Epithelial cell of esophagus (primary cell): ENCODE data around the gene FASTKD3.

Experiments used
- DNase-seq: peaks from one replicate; pipeline ENCODE4 v3.0.0; 2010; ENCODE audit warnings: low read depth
- H3K4me3 ChIP-seq: 2 replicates; pipeline ENCODE4 v1.5.1; 2011; ENCODE audit warnings: mild to moderate bottlenecking, low read length, control low read depth
- TF ChIP-seq, protein P1 (sequence below): IDR thresholded peaks from 2 replicates; pipeline ENCODE4 v1.5.1; 2011; ENCODE audit warnings: low read depth, mild to moderate bottlenecking, low read length, control low read depth, inconsistent platforms; ENCODE audit not compliant: insufficient read depth; ENCODE audit errors: missing control alignments

Gene FASTKD3

DNA sequence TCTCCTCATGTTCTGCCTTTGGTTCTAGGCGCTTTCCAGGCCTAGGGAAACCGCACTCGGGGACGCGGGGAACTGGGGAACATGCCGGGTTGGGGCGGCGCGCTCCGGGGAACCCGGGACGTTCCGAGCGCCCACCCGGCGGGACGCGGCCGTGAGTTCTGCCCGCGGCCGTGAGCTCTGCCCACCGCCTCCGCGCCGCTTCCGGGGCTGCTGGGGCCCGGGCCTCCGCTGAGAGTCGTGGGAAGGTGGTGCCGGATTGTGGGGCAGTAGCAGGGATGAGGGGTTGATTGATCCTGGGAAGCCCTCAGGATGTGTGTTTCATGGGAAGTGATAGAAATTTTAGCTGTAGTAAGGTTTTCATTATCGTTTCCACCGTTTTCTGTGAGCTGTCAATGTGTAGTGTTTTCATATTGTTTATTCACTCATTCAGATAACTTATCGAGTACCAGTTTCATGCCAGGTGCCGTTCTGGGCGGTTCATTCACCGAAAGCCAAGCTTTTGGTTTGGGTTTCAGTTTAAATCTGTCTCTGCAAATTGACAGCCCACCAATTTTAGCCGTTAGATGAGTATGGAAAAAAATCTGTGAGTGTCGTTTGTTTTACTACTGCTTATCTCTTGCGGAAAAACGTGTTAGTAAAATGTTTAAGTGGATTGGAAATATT is 774 bp upstream of the FASTKD3 start:
- DNase-seq, result peak; percentile 20
- TF ChIP-seq, protein P1, sequence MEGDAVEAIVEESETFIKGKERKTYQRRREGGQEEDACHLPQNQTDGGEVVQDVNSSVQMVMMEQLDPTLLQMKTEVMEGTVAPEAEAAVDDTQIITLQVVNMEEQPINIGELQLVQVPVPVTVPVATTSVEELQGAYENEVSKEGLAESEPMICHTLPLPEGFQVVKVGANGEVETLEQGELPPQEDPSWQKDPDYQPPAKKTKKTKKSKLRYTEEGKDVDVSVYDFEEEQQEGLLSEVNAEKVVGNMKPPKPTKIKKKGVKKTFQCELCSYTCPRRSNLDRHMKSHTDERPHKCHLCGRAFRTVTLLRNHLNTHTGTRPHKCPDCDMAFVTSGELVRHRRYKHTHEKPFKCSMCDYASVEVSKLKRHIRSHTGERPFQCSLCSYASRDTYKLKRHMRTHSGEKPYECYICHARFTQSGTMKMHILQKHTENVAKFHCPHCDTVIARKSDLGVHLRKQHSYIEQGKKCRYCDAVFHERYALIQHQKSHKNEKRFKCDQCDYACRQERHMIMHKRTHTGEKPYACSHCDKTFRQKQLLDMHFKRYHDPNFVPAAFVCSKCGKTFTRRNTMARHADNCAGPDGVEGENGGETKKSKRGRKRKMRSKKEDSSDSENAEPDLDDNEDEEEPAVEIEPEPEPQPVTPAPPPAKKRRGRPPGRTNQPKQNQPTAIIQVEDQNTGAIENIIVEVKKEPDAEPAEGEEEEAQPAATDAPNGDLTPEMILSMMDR, result no peak
- peak overlapping the region; percentile 62 for H3K4me3 ChIP-seq

DNA sequence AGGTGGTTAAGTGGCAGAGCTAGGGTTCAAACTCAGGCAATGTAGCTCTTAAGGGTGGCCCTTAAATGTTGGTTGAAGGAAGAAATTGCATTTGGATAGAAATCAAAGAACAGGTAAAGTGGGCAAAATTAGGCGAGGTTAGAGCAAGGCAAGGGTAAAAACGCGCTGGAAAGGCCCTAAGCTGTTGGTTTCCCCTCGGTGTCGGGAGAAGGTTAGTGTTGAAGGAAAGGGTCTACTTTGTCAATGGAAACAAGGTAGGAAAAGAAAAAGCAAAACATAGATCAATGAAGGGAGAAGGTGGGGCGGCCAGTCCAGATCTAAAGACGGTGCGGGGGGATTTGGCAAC is 431 bp downstream of the FASTKD3 start:
- H3K4me3 ChIP-seq, result peak overlapping the region; percentile 62
- DNase-seq, result no peak

DNA sequence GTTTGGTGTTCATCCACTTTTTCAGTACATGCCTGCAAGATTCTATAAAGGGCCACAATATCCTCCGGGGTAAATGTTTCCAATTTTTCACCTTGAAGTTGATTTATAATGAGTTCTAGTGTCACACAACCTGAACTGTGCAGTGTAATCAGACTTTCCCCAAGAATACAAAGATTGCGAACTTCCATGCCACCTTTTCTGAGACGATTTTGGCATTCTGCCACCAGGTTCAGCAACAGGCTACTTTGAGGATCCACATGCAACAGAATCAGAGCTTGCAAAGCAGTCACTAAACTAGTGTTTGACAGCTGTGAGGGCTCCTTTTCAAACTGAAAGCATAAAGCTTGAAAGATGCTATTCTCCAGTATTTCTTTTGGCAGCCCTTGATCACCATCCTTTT is 1.6 kb downstream of the FASTKD3 start:
- TF ChIP-seq, protein P1, result no peak
- no peak for DNase-seq
- no peak overlapping the region for H3K4me3 ChIP-seq

More for the DNA sequence above, 431 bp downstream of the FASTKD3 start:
- TF ChIP-seq, protein P1, result no peak

DNA sequence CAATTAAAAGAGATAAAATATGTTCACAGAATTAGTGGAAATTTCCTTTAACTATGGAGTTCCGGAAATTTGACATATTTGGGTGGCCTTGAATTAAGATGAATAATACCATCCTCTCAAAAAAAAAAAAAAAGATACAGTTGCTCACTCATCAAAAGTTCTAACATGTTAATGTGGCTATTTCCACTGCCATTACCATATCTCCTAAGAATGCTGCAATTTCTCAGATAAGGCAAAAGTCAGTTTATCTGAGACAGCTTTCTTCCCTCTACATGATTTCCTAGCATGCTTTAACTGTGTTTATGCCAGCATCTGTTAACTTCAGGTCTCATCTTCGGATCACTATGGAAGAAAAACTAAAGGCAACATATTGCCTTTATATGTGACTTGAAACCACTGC is 2.6 kb downstream of the FASTKD3 start:
- TF ChIP-seq, protein P1, result no peak
- DNase-seq, result no peak
- no peak overlapping the region for H3K4me3 ChIP-seq

DNA sequence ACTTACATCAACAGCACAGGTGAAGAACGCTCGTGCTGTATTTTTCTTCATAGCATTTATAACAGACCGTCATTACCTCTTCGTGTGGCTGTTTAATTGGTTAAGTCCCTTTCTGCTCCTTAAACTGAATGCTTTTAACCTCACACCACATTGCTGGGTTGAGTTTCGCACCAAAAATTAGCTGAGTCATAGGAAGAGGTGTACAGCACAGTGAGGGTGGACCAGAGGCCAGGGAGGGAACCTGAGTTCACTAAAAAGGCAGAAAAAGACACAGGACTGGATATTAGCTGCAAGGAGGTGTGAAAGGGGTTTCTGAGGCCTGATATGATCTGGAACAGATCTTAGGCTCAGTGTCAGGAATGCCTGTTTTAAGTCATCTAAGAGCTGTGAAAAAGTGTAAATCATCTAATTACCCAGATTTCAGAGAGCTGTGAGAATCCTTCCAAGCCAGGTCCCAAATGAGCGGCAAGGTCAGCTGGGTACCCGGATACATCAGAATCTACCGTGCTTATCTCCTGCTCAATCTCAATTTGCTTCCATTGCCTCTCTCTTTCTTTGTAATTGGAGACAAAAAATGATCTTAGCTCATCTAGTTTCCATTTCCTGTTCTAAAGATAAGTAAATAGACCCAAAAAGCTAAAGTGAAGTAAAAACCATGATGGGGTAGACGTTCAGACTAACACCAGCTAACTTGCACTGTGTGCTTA is 10.8 kb downstream of the FASTKD3 start:
- TF ChIP-seq, protein P1, result no peak
- no peak overlapping the region for H3K4me3 ChIP-seq
- no peak for DNase-seq

DNA sequence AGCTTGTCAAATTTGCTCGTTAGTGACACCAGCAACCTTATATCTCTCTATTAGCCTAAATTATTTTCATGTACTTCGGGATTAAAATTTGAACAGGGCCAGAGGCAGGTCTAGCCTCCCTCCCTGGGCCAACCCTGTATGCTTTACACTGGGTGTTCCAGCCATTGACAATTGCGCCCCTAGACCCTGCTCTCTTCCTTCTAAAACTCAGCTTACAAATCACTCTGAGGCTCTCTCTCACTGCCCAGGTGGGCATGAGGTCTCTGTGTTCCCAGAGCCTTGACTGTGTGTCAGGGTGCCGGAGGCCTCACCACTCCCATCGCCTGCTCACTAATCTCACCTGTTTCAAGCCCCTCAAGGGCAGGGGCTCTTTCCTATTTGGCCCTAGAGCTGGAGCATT is 11.5 kb downstream of the FASTKD3 start:
- DNase-seq, result no peak

DNA sequence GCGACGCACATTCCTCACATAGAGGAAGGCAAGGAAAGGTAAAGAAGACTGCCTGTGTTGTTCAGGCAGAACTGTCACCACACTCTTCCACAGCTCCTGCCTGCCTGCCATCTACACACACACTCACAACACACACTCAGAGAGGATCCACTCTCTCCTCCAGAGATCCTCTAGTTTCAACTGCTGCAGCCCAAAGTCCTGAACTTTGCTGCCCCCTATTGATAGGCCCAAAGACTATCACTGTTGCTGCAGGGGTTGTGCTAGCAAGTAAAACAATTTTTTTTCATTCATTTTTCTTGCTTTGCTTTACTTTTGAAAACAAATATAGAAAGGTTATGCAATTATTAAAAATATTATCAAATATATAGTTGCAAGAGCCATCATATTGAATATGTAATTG is 12.0 kb downstream of the FASTKD3 start:
- H3K4me3 ChIP-seq, result no peak overlapping the region
- TF ChIP-seq, protein P1, result peak; percentile 64
- peak; percentile 52 for DNase-seq

More for the DNA sequence above, 11.5 kb downstream of the FASTKD3 start:
- TF ChIP-seq, protein P1, result no peak
- H3K4me3 ChIP-seq, result no peak overlapping the region
